ENCODE results near the gene MFSD11. TPM values are rescaled to one million over a fixed set of nuclear protein-coding genes. Genes with fewer than 3 reads are reported as not detected.
"Not testable (repeated sequence)": the region's sequence is repeated elsewhere in the genome, so short reads cannot be mapped to it uniquely, and the experiment has no call there.

The MFSD11 gene
- total and polyA plus RNA-seq, 11 donors: 14.3 to 36.5 (median 25.3) TPM

GRCh38 chr17:76797241-76797840, 59.4 kb downstream of the MFSD11 start:
- no peak for DNase-seq
- 74 to 83% (median 74%) methylated on average over 6 of the region's 6 CpGs for WGBS, 4 donors

GRCh38 chr17:76801706-76802105, 63.8 kb downstream of the MFSD11 start:
- ATAC-seq: no peak
- no peak for DNase-seq
- TF ChIP-seq POLR2A (IDR thresholded peaks at IDR 0.05) (no peak), CTCF (IDR thresholded peaks at IDR 0.05) (no peak)
- no peak overlapping the region for H3K27ac ChIP-seq
- H3K9me3 ChIP-seq: no peaks in the 10 kb centered on the region
- intact Hi-C loops (cut with DNase I): no loop called here
- no peak overlapping the region for H3K4me3 ChIP-seq
- H3K4me1 ChIP-seq: no peaks in the 10 kb centered on the region
- H3K27me3 ChIP-seq: no peaks in the 10 kb centered on the region
- H3K36me3 ChIP-seq: no peaks in the 10 kb centered on the region
- WGBS, 4 donors: 84 to 95% (median 88%) methylated on average over 5 of the region's 5 CpGs

More at GRCh38 chr17:76797241-76797840, 59.4 kb downstream of the MFSD11 start:
- ATAC-seq: no peak
- no peak overlapping the region for H3K4me3 ChIP-seq
- no peak overlapping the region for H3K27ac ChIP-seq
- no peaks in the 10 kb centered on the region for H3K4me1 ChIP-seq
- intact Hi-C loops (cut with DNase I): no loop called here
- H3K36me3 ChIP-seq: no peaks in the 10 kb centered on the region
- no peak for TF ChIP-seq POLR2A (IDR thresholded peaks at IDR 0.05)
- TF ChIP-seq CTCF (IDR thresholded peaks at IDR 0.05): no peak
- H3K9me3 ChIP-seq: no peaks in the 10 kb centered on the region
- no peaks in the 10 kb centered on the region for H3K27me3 ChIP-seq

- ATAC-seq: no peak
- intact Hi-C loops (cut with DNase I): no loop called here
- no peak overlapping the region for H3K4me3 ChIP-seq
- no peaks in the 10 kb centered on the region for H3K4me1 ChIP-seq
- no peak overlapping the region for H3K27ac ChIP-seq
- TF ChIP-seq CTCF (IDR thresholded peaks at IDR 0.05) (no peak), POLR2A (IDR thresholded peaks at IDR 0.05) (no peak)
- no peaks in the 10 kb centered on the region for H3K36me3 ChIP-seq
- 91 to 95% (median 93%) methylated on average over 9 of the region's 9 CpGs for WGBS, 4 donors
- no peaks in the 10 kb centered on the region for H3K9me3 ChIP-seq
- no peaks in the 10 kb centered on the region for H3K27me3 ChIP-seq
- DNase-seq: no peak
Measured at GRCh38 chr17:76805319-76805718, 67.4 kb downstream of the MFSD11 start.

GRCh38 chr17:76806151-76806550, 68.2 kb downstream of the MFSD11 start:
- ATAC-seq; H3K4me3 ChIP-seq; H3K27me3 ChIP-seq; H3K27ac ChIP-seq; H3K36me3 ChIP-seq; H3K9me3 ChIP-seq; intact Hi-C loops (cut with DNase I); H3K4me1 ChIP-seq; DNase-seq: not testable (repeated sequence)
- WGBS, 4 donors: 91 to 95% (median 94%) methylated on average over 17 to 32 of the region's 32 CpGs; no CpG with 5 or more reads in 1 of the 4 donors

- H3K4me1 ChIP-seq; intact Hi-C loops (cut with DNase I); H3K36me3 ChIP-seq; H3K9me3 ChIP-seq; DNase-seq; ATAC-seq; H3K27me3 ChIP-seq; H3K4me3 ChIP-seq; H3K27ac ChIP-seq: not testable (repeated sequence)
- WGBS, 4 donors: 92 to 98% (median 95%) methylated on average over 4 of the region's 4 CpGs
Measured at GRCh38 chr17:76806767-76807166, 68.8 kb downstream of the MFSD11 start.

All from heart left ventricle (tissue), 16 donors.